Upper lobe of left lung (tissue), 4 donors: ENCODE measurements around the gene SMAD3.

Experiments used
- EP300 ChIP-seq, 4 donors: sonication (generic); formaldehyde crosslinking; IDR thresholded peaks; one replicate each; pipeline ENCODE4 v1.5.1; 2017; ENCODE audit warnings: antibody characterized with exemption in 4 of 4, control low read depth in 2 of 4
- POLR2A ChIP-seq, 4 donors: fragments of 450-650 bp; IDR thresholded peaks; one replicate each; pipeline ENCODE4 v1.5.1; 2016 to 2017; ENCODE audit warnings: antibody characterized with exemption in 4 of 4, mild to moderate bottlenecking in 2 of 4
- POLR2AphosphoS5 ChIP-seq, 2 donors: sonication (generic); formaldehyde crosslinking; IDR thresholded peaks; one replicate each; pipeline ENCODE4 v1.5.1; 2017; ENCODE audit warnings: antibody characterized with exemption in 2 of 2

DNA sequence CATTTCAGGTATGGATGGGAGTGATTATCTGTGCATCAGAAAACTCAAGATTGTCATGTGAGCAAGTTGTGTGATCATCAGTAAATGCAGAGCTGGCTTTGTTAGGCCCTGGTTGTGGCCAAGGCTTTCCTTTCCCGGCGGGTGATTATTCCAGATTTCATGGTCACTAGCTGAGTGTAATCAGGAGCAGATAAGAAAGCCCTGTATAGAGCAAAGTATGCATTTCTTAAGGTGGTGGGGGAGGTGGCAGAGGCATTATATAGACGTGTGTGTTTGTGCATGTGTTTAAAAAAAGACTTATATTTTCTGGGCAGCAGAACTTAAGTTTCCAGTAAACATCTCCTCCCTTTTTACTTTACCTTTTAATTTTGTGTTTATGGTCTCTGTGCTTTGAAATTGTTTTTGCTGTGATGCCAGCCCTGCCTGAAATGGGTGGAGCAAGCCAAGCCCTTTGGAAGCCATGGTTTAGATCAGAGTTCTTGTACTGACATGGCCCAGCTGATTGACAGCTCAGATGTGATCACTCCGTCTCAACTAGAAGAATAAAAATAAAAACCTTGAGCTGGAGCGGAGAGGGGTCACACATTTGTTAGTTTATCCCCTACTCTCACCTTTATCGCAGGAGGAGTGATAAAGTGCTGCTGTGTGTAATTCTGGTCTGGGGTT lies 22.2 kb downstream of the SMAD3 start:
- TF ChIP-seq POLR2AphosphoS5 (IDR thresholded peaks at IDR 0.05) (no peak), POLR2A (IDR thresholded peaks at IDR 0.05) (no peak), EP300 (IDR thresholded peaks at IDR 0.05) (no peak)
